LNCAP (cell line): ENCODE results near the gene TLE1.

Experiments
- CTCF ChIP-seq: fragments of 450-650 bp; IDR thresholded peaks from 2 replicates; pipeline ENCODE4 v1.5.1; 2017; ENCODE audit warnings: mild to moderate bottlenecking

The TLE1 gene

GRCh38 chr9:81637276-81637675 lies 52.1 kb downstream of the TLE1 start:
- no peak for TF ChIP-seq CTCF

- TF ChIP-seq CTCF: no peak
These were observed 53.1 kb downstream of the TLE1 start for GRCh38 chr9:81636255-81636599.

DNA sequence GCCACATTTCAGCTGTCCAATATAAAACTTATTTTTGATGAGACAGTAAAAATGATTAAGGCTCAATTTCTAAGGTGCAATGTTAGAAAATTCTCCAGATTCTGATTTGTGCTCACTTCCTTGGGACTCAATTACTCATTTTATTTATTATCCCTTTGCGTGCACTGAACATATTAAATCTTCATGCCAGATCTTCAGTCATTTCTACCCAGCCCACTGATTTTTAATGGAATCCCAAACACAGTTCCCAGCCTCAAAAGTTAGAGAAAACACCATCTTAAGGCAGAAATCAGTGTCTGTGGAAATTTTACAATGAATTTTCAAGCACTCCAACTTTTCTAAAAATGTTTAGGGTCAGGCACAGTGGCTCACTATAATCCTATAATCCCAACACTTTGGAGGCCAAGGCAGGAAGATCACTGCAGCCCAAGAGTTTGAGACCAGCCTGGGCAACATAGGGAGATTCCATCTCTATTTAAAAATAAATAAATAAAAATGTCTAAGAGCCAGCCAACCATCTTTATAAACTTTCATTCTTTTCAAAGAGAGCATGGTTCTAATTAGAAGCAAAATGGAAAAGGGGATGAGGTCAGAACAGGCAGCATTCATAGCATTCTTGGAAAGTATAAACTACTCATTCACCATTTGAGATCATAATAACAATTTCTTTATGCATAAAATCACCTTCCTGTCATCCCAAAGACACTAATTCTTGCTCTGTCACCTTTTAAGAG lies 53.7 kb downstream of the TLE1 start:
- no peak for TF ChIP-seq CTCF

DNA sequence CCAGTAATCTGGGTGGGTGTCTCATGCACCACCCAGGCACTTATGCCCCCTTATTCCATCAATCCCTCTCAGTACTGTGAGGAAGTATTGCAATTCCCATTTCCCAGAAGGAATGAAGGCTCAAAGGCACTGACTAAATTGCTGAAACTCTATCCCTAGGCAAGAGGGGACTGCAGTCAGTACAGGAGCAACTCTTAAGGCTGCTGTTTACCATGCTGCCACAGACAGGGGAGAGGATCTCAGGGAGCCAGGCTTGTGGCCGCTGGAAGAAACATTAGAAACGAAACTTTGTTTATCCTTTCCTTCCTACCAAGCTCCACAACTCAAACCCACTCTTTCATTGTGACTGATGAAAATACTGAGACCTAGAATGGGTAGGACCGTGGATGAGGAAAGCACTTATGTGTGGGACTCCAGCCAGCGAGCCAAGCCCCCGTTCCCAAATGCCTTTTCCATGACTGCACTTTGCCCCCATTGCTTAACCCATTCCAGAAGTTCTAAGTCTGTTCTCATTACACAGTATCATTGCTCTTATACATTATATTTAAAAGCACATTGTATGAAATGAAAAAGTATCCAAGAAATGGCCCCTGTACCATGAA lies 54.3 kb downstream of the TLE1 start:
- TF ChIP-seq CTCF: no peak

GRCh38 chr9:81633952-81634854 lies 55.1 kb downstream of the TLE1 start:
- TF ChIP-seq CTCF: no peak

DNA sequence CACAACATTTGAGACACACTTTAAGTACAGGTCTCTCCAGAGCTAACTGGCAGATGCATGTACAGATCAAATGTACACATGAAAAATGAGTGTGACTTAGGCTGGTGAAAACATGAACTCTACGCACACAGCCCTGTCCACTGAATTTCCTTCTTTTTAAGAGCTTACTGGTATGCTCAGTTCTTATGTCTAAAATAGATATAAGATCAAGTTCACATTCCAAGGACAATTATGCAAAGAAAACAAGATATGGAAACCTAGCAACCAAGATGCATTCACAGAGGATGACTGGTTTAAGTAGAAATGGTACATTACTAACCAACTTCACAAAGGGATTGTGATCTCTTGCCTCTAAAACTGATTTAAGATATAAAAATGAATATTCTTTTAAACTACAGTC lies 56.7 kb downstream of the TLE1 start:
- no peak for TF ChIP-seq CTCF

GRCh38 chr9:81631218-81631745 lies 58.1 kb downstream of the TLE1 start:
- no peak for TF ChIP-seq CTCF
